GM12801 (cell line): Measurements from ENCODE around the gene NINL.

Experiments
- TF ChIP-seq, protein P1 (sequence below): IDR thresholded peaks from one replicate; pipeline ENCODE4 v1.5.1; 2011; ENCODE audit warnings: control low read depth; ENCODE audit not compliant: insufficient read length; ENCODE audit errors: extremely low read depth

NINL gene

GRCh38 chr20:25546048-25546447 lies 39.3 kb downstream of the NINL start:
- TF ChIP-seq, protein P1, sequence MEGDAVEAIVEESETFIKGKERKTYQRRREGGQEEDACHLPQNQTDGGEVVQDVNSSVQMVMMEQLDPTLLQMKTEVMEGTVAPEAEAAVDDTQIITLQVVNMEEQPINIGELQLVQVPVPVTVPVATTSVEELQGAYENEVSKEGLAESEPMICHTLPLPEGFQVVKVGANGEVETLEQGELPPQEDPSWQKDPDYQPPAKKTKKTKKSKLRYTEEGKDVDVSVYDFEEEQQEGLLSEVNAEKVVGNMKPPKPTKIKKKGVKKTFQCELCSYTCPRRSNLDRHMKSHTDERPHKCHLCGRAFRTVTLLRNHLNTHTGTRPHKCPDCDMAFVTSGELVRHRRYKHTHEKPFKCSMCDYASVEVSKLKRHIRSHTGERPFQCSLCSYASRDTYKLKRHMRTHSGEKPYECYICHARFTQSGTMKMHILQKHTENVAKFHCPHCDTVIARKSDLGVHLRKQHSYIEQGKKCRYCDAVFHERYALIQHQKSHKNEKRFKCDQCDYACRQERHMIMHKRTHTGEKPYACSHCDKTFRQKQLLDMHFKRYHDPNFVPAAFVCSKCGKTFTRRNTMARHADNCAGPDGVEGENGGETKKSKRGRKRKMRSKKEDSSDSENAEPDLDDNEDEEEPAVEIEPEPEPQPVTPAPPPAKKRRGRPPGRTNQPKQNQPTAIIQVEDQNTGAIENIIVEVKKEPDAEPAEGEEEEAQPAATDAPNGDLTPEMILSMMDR, result no peak

DNA sequence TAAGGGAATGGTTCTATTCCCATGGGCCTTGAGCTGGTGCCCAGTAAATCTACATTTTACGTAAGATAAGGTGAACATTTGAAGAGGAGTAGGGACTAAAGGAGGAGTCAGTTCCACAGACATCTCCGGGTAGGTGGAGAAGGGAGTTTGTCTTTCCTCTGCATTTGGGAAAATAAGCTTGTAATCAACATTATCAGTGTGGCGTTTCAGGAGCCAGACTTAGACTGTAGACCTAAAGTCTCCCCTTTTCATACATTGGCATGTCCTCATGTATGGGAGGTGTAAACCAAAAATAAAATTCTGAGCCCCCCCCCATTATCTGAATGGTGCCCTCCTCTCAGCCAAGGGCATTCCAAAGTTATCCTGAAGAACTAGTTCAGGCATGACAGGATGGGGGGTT lies 40.2 kb downstream of the NINL start:
- TF ChIP-seq, protein P1, result no peak

GRCh38 chr20:25544734-25545133 lies 40.6 kb downstream of the NINL start:
- TF ChIP-seq, protein P1, result no peak

DNA sequence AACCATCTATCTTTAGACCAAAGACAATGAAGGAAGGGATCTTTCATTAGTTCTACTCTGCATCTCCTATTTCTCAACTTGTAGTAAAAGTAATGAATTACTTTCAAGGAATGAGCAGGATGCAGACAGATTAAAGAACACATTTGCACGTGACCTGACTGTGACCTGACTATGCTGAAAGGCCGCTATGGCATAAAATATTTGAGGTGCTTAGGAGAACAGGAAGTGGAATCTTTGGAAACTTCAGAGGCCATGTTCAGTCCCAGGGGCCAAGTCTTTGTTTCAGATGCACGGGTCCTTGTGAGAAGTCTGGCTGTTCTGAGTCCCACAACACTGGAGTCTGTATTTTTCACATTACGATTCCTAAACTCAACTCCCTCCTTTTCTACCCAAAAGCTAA lies 41.0 kb downstream of the NINL start:
- TF ChIP-seq, protein P1, result no peak

DNA sequence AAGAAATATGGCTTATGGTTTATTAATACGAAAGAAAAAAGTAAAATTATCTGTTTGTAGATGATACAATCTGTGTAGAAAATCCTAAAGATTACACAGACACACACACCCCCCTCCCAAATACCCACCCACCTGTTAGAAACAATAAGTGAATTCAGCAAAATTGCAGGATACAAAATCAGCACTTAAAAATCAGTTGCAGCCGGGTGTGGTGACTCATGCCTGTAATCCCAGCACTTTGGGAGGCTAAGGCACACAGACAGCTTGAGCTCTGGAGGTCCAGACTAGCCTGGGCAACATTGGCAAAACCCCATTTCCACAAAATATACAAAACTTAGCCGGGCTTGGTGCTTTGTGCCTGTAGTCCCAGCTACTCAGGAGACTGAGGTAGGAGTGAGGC lies 42.3 kb downstream of the NINL start:
- TF ChIP-seq, protein P1, result no peak

DNA sequence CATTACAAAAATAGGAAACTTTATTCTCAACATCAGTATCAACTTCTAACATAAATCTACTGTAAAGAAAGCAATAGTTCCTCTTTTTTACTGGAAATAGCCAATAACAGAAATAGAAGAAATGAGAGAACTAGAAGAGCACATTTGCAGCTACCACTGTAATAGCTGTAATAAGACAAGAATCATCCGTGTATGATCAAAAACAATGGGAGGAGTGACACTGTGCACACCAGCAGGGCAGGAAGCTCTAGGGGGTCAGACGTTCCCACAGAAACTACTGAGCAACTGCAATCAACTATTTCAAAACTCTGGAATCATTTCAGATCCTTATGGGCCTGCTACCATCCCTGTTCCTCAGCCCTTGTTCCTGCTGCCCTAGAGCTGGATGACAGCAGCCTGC lies 43.7 kb downstream of the NINL start:
- TF ChIP-seq, protein P1, result no peak

DNA sequence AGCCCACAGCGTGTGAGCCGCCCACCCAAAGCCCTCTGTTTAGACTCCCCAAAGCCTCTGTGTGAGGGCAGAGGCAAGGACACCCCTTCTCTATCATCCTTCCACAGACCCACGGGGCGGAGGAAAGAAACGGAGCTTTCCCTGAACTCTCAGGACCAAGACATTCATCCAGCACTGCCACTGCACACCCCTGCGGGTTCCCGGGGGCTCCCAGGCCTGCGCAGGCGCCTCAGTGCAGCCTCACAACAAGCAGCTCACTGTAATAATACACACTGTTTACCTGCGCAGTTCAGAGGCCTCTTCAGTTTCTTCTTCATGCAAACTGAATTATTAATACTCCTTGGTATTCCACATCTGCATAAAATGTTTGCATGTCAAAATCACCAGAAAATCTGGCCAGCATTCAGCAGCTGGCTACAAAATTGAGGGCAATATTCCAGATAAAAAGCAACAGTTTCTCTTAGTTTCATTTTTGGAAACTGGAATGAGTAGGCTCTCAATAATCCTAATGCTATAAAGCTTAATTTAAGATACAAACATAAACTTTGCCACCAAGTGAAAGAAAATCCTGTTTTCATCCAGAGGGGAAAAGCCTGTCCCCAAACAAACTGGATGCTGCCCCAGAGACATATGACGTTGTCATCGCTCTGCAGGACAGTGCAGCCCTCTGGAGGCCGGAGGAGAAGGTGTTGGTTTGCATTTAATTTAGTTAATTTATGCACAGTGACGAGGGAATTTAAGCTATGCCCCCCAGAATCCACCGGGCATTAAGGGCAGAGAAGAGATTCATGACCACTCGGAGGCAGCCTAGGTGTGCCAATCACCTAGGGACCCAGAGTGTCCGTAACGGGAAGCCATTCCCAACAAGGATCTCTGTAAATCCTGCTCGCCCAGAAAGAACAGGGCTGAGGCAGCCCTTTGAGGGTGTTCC lies 45.3 kb downstream of the NINL start:
- TF ChIP-seq, protein P1, result no peak
